GM12878 (cell line): ENCODE results near the gene PCED1A. TPM values are rescaled to one million over a fixed set of nuclear protein-coding genes. Genes with fewer than 3 reads are reported as not detected.

Source experiments
- ATAC-seq: fragments of 200-7000 bp; cut with Tn5 transposase; 3 replicates; pipeline ENCODE4 v1.9.1; 2020; ENCODE audit warnings: mild to moderate bottlenecking, moderate library complexity
- BruUV-seq: library from RNA; stranded (reverse); fragments of 400-500 nt; replicated peaks from 2 replicates; lab custom pipeline; 2021; lab: Mats Ljungman, UMichigan
- CTCF ChIA-PET: fragments of 300-600 bp; sonication (Branson Sonifier 250); formaldehyde crosslinking; extraction: SDS; loops from one replicate; lab custom pipeline; 2021; ENCODE audit warnings: inconsistent platforms; lab: Yijun Ruan, JAX
- POLR2A ChIA-PET: fragments of 350-600 bp; formaldehyde crosslinking; extraction: SDS; loops from one replicate; lab custom pipeline; 2021; ENCODE audit warnings: inconsistent platforms; lab: Charles Lee
- RAD21 ChIA-PET: fragments of 300-600 bp; sonication (Branson Sonifier 250); formaldehyde crosslinking; loops from one replicate; lab custom pipeline; 2023; ENCODE audit warnings: antibody characterized with exemption; ENCODE audit not compliant: unreplicated experiment; lab: Charles Lee
- SMC1A ChIA-PET: fragments of 300-600 bp; sonication (Branson Sonifier 250); formaldehyde crosslinking; loops from one replicate; lab custom pipeline; 2023; ENCODE audit not compliant: unreplicated experiment, uncharacterized antibody; lab: Charles Lee
- DNase-seq: peaks from one replicate; pipeline ENCODE4 v3.0.0-alpha.2; 2011; ENCODE audit warnings: low read depth, low spot score
- FAIRE-seq: peaks from 3 replicates; lab custom pipeline; 2011; peaks lifted over from hg19 to GRCh38; lab: Jason Lieb, UNC
- H2AFZ ChIP-seq: 2 replicates; pipeline ENCODE4 v1.6.0; 2011; ENCODE audit warnings: low read depth, low read length, control low read depth; ENCODE audit not compliant: control insufficient read depth
- H3K27ac ChIP-seq: 2 replicates; pipeline ENCODE4 v1.5.1; 2011; ENCODE audit warnings: control low read depth; ENCODE audit not compliant: control insufficient read depth, insufficient read depth
- H3K27me3 ChIP-seq, 2 experiments: replicated peaks in 1 of 2; 2 replicates each; pipeline versions ENCODE4 v1.6.0 to v1.6.1; 2011; ENCODE audit warnings: low read length in 1 of 2; ENCODE audit not compliant: control insufficient read depth in 2 of 2, insufficient read depth in 2 of 2
- H3K36me3 ChIP-seq, 2 experiments: 2 replicates each; pipeline ENCODE4 v1.5.1; 2011; ENCODE audit warnings: low read length in 1 of 2; ENCODE audit not compliant: control insufficient read depth in 2 of 2, insufficient read depth in 2 of 2
- H3K4me1 ChIP-seq: 2 replicates; pipeline ENCODE4 v1.6.1; 2011; ENCODE audit warnings: mild to moderate bottlenecking, low read length, moderate library complexity, mixed read lengths; ENCODE audit not compliant: control insufficient read depth, insufficient read depth
- H3K4me2 ChIP-seq: 2 replicates; pipeline ENCODE4 v1.6.0; 2011; ENCODE audit warnings: control low read depth; ENCODE audit not compliant: control insufficient read depth, insufficient read depth
- H3K4me3 ChIP-seq: fragments of 200-600 bp; sonication (generic); 2 replicates; pipeline ENCODE4 v1.5.1; 2016
- H3K79me2 ChIP-seq: 2 replicates; pipeline ENCODE4 v1.6.0; 2011; ENCODE audit warnings: low read length; ENCODE audit not compliant: control insufficient read depth, insufficient read depth
- H3K9ac ChIP-seq: 2 replicates; pipeline ENCODE4 v1.8.0; 2011; ENCODE audit warnings: low read length, control low read depth, mixed read lengths; ENCODE audit not compliant: control insufficient read depth, insufficient read depth
- H3K9me3 ChIP-seq: replicated peaks from 3 replicates; pipeline ENCODE4 v1.5.1; 2011; ENCODE audit warnings: mild to moderate bottlenecking, low read length; ENCODE audit not compliant: control insufficient read depth, insufficient read depth
- H4K20me1 ChIP-seq: 2 replicates; pipeline ENCODE4 v1.6.0; 2011; ENCODE audit not compliant: control insufficient read depth, insufficient read depth
- CHD1 ChIP-seq: IDR thresholded peaks from 2 replicates; pipeline ENCODE4 v1.6.1; 2012; ENCODE audit warnings: low read depth, low read length, improper control_type of control experiment
- CREB1 ChIP-seq: IDR thresholded peaks from 2 replicates; pipeline ENCODE4 v1.6.1; 2012; ENCODE audit warnings: low read depth, mild to moderate bottlenecking, inconsistent platforms
- FOXM1 ChIP-seq: IDR thresholded peaks from 2 replicates; pipeline ENCODE4 v1.6.1; 2012; ENCODE audit warnings: low read depth, mild to moderate bottlenecking, inconsistent platforms, low read length, moderate library complexity
- HDAC6 ChIP-seq: fragments of 200-600 bp; sonication (generic); IDR thresholded peaks from one replicate; pipeline ENCODE4 v1.8.0; 2017; ENCODE audit warnings: antibody characterized with exemption; ENCODE audit not compliant: unreplicated experiment
- MEF2B ChIP-seq: fragments of 450-650 bp; IDR thresholded peaks from 2 replicates; pipeline ENCODE4 v1.6.1; 2018; ENCODE audit warnings: mild to moderate bottlenecking, moderate library complexity; ENCODE audit not compliant: partially characterized antibody, poor library complexity, severe bottlenecking
- NFIC ChIP-seq: IDR thresholded peaks from 2 replicates; pipeline ENCODE4 v1.6.1; 2012; ENCODE audit warnings: low read depth, mild to moderate bottlenecking, inconsistent platforms, low read length, moderate library complexity
- NR2F1 ChIP-seq: fragments of 450-650 bp; conservative IDR thresholded peaks from 2 replicates; pipeline ENCODE4 v1.6.1; 2017; ENCODE audit warnings: mild to moderate bottlenecking
- RAD21 ChIP-seq: IDR thresholded peaks from 2 replicates; pipeline ENCODE4 v1.6.1; 2011; ENCODE audit warnings: mild to moderate bottlenecking, low read depth, low read length, moderate library complexity; ENCODE audit not compliant: insufficient read depth
- SUPT20H ChIP-seq: IDR thresholded peaks from 2 replicates; pipeline ENCODE4 v1.6.1; 2011; ENCODE audit warnings: low read depth, mild to moderate bottlenecking, low read length, moderate library complexity, borderline replicate concordance; ENCODE audit not compliant: control insufficient read depth
- TCF7 ChIP-seq: IDR thresholded peaks from 2 replicates; pipeline ENCODE4 v1.6.1; 2014; ENCODE audit warnings: antibody characterized with exemption, borderline replicate concordance
- YY1 ChIP-seq: IDR thresholded peaks from 2 replicates; pipeline ENCODE4 v1.6.1; 2011; ENCODE audit warnings: low read depth, mild to moderate bottlenecking, low read length
- ZNF384 ChIP-seq: IDR thresholded peaks from 2 replicates; pipeline ENCODE4 v1.6.1; 2012; ENCODE audit warnings: low read depth, mild to moderate bottlenecking, low read length, improper control_type of control experiment, borderline replicate concordance
- ZSCAN29 ChIP-seq: fragments of 450-650 bp; IDR thresholded peaks from 2 replicates; pipeline ENCODE4 v1.6.1; 2017; ENCODE audit warnings: mild to moderate bottlenecking, moderate library complexity
- WGBS: methylation state at CpG from one replicate; pipeline ENCODE4 v1.1.6; 2016; ENCODE audit warnings: low lambda C conversion rate; ENCODE audit not compliant: insufficient replicate concordance, insufficient coverage; ENCODE audit errors: missing lambda C conversion rate; 5-methylcytosine and 5-hydroxymethylcytosine counted together
- in situ Hi-C: fragments of 300-500 bp; cut with MboI; formaldehyde crosslinking; loops from 9 replicates; pipeline ENCODE4 v1.14.3; 2018; ENCODE audit warnings: mixed read lengths
- intact Hi-C: fragments of 100-400 bp; cut with micrococcal nuclease; formaldehyde crosslinking; loops from one replicate; pipeline ENCODE4 v1.14.2; 2022; ENCODE audit not compliant: unreplicated experiment
- polyA plus RNA-seq, 11 experiments: library from polyadenylated mRNA; depleted of rRNA in 4 of 11; unstranded in 6 of 11; stranded (reverse) in 5 of 11; fragments of >200 nt; fragmentation: Nextera tagmentation in 4 of 11; fragmentation: Illumina TruSeq in 1 of 11; extraction: Ambion mirVana in 4 of 11; extraction: Trizol in 1 of 11; gene quantifications; 1 replicate in 1 of 11; 2 replicates in 10 of 11; pipeline versions ENCODE4 v1.2.1 to v1.2.3, GENCODE V29; 2011 to 2016; ENCODE audit warnings: inconsistent platforms in 2 of 11, missing spikeins in 2 of 11, low read depth in 1 of 11
- total RNA-seq, 4 experiments: library from RNA; depleted of rRNA in 3 of 4; stranded (reverse); fragments of >200 nt in 3 of 4; fragmentation: Illumina TruSeq in 1 of 4; extraction: Trizol in 1 of 4; gene quantifications; 2 replicates each; pipeline versions ENCODE4 v1.2.1 to v1.2.3, GENCODE V29; 2013 to 2021

The PCED1A gene
- total and polyA plus RNA-seq, 10 of the 15 experiments (the other 5 are each of a cell fraction or from before 2014, with no cell fraction given), result 4.5 to 30.9 (median 12.0) TPM

- H3K36me3 ChIP-seq, result no peaks in the 10 kb centered on the region
- no peaks in the 10 kb centered on the region for H3K9me3 ChIP-seq
- no peaks in the 10 kb centered on the region for H3K79me2 ChIP-seq
- DNase-seq, result no peak
- no peaks in the 10 kb centered on the region for H3K4me1 ChIP-seq
- ATAC-seq, result no peak
- no TSS peak for BruUV-seq
- POLR2A ChIA-PET, result no interaction called here
- no peak overlapping the region for H3K27ac ChIP-seq
- 46% methylated on average over 23 of the region's 23 CpGs for WGBS
- SMC1A ChIA-PET, result no interaction called here
- peaks cover 0 to 7% of the 10 kb centered on the region in 2 experiments; a peak in 3 of 4 replicates for H3K27me3 ChIP-seq
- H3K4me2 ChIP-seq, result no peak overlapping the region
- no peak overlapping the region for H2AFZ ChIP-seq
- no peak overlapping the region for H3K9ac ChIP-seq
- in situ Hi-C loops, result no loop called here
- RAD21 ChIA-PET, result no interaction called here
- no peaks in the 10 kb centered on the region for H4K20me1 ChIP-seq
- CTCF ChIA-PET, result interaction anchor here (0.6 kb wide), 1 partner anchor 59 kb away, joined by 3 read pairs; no protein-coding TSS in a partner anchor
- intact Hi-C loops, result no loop called here
- TF ChIP-seq CHD1 (no peak), CREB1 (no peak), SUPT20H (no peak), HDAC6 (no peak)
- TF ChIP-seq, all 136 proteins: peak for 0
- H3K4me3 ChIP-seq, result no peak overlapping the region
- FAIRE-seq, result no peak
Measured at GRCh38 chr20:2794202-2794748, 46.2 kb downstream of the PCED1A start.

DNA sequence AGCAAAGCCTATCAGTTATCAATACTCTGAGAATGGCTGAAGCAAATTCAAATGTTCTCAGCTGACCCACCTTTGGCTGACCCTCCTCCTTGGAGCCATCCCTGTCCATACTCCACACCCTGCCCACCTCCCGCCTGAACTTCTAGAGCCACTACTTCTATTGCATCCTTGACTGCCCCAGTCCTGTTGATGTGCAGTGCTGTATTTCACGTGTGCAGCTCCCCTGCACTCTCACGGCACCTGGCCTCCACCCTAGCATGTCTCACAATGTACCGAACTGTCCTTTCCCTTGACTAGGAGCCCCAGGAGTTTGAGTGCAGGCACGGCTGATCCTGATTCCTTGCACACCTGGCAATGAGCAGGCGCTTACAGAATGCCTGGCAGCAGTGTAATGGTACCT, 47.0 kb downstream of the PCED1A start:
- no peak for FAIRE-seq
- BruUV-seq, result no TSS peak
- DNase-seq, result no peak
- WGBS, result 28% methylated on average over 6 of the region's 6 CpGs
- Histone ChIP-seq H3K4me2 (no peak overlapping the region), H3K4me1 (no peaks in the 10 kb centered on the region), H3K9ac (no peak overlapping the region), H4K20me1 (no peaks in the 10 kb centered on the region), H3K36me3 (no peaks in the 10 kb centered on the region), H3K27ac (no peak overlapping the region), H3K4me3 (no peak overlapping the region), H3K27me3 (peaks cover 0 to 3% of the 10 kb centered on the region in 2 experiments; a peak in 3 of 4 replicates), H3K79me2 (no peaks in the 10 kb centered on the region), H3K9me3 (no peaks in the 10 kb centered on the region), H2AFZ (no peak overlapping the region)
- RAD21 ChIA-PET, result no interaction called here
- SMC1A ChIA-PET, result no interaction called here
- CTCF ChIA-PET, result interaction anchor here (0.6 kb wide), 1 partner anchor 260 kb away, joined by 3 read pairs; no protein-coding TSS in a partner anchor
- POLR2A ChIA-PET, result no interaction called here
- TF ChIP-seq ZNF384, result no peak
- TF ChIP-seq TCF7, result no peak
- no peak for TF ChIP-seq NR2F1
- TF ChIP-seq YY1, result no peak
- TF ChIP-seq FOXM1, result no peak
- no peak for TF ChIP-seq RAD21
- no peak for TF ChIP-seq ZSCAN29
- TF ChIP-seq MEF2B, result no peak
- no peak for TF ChIP-seq NFIC
- intact Hi-C loops, result no loop called here
- in situ Hi-C loops, result no loop called here
- no peak for ATAC-seq
